OCI-LY7 (cell line): ENCODE measurements around the gene IMPACT.

Experiments
- CTCF ChIP-seq: fragments of 200-600 bp; sonication (generic); conservative IDR thresholded peaks from 2 replicates; pipeline ENCODE4 v1.5.1; 2014; ENCODE audit warnings: mild to moderate bottlenecking, antibody characterized with exemption, low read length, moderate library complexity, mixed read lengths
- EZH2phosphoT487 ChIP-seq: fragments of 200-600 bp; sonication (generic); IDR thresholded peaks from 2 replicates; pipeline ENCODE4 v1.6.1; 2018; ENCODE audit warnings: low read depth, borderline replicate concordance, mild to moderate bottlenecking, mixed run types, antibody characterized with exemption, low read length, moderate library complexity, mixed read lengths

GRCh38 chr18:24472591-24472990 is 46.1 kb downstream of the IMPACT start:
- TF ChIP-seq CTCF = no peak
- TF ChIP-seq EZH2phosphoT487 = no peak
